GM12878 (cell line): ENCODE data around the gene CHPF2. TPM values are rescaled to one million over a fixed set of nuclear protein-coding genes. Genes with fewer than 3 reads are reported as not detected.

Experiments
- ATAC-seq: fragments of 200-7000 bp; cut with Tn5 transposase; 3 replicates; pipeline ENCODE4 v1.9.1; 2020; ENCODE audit warnings: mild to moderate bottlenecking, moderate library complexity
- BruUV-seq: library from RNA; stranded (reverse); fragments of 400-500 nt; replicated peaks from 2 replicates; lab custom pipeline; 2021; lab: Mats Ljungman, UMichigan
- CTCF ChIA-PET: fragments of 300-600 bp; sonication (Branson Sonifier 250); formaldehyde crosslinking; extraction: SDS; loops from one replicate; lab custom pipeline; 2021; ENCODE audit warnings: inconsistent platforms; lab: Yijun Ruan, JAX
- POLR2A ChIA-PET: fragments of 350-600 bp; formaldehyde crosslinking; extraction: SDS; loops from one replicate; lab custom pipeline; 2021; ENCODE audit warnings: inconsistent platforms; lab: Charles Lee
- RAD21 ChIA-PET: fragments of 300-600 bp; sonication (Branson Sonifier 250); formaldehyde crosslinking; loops from one replicate; lab custom pipeline; 2023; ENCODE audit warnings: antibody characterized with exemption; ENCODE audit not compliant: unreplicated experiment; lab: Charles Lee
- SMC1A ChIA-PET: fragments of 300-600 bp; sonication (Branson Sonifier 250); formaldehyde crosslinking; loops from one replicate; lab custom pipeline; 2023; ENCODE audit not compliant: unreplicated experiment, uncharacterized antibody; lab: Charles Lee
- DNase-seq: peaks from one replicate; pipeline ENCODE4 v3.0.0-alpha.2; 2011; ENCODE audit warnings: low read depth, low spot score
- FAIRE-seq: peaks from 3 replicates; lab custom pipeline; 2011; peaks lifted over from hg19 to GRCh38; lab: Jason Lieb, UNC
- H2AFZ ChIP-seq: 2 replicates; pipeline ENCODE4 v1.6.0; 2011; ENCODE audit warnings: low read depth, low read length, control low read depth; ENCODE audit not compliant: control insufficient read depth
- H3K27ac ChIP-seq: 2 replicates; pipeline ENCODE4 v1.5.1; 2011; ENCODE audit warnings: control low read depth; ENCODE audit not compliant: control insufficient read depth, insufficient read depth
- H3K27me3 ChIP-seq, 2 experiments: replicated peaks in 1 of 2; 2 replicates each; pipeline versions ENCODE4 v1.6.0 to v1.6.1; 2011; ENCODE audit warnings: low read length in 1 of 2; ENCODE audit not compliant: control insufficient read depth in 2 of 2, insufficient read depth in 2 of 2
- H3K36me3 ChIP-seq, 2 experiments: 2 replicates each; pipeline ENCODE4 v1.5.1; 2011; ENCODE audit warnings: low read length in 1 of 2; ENCODE audit not compliant: control insufficient read depth in 2 of 2, insufficient read depth in 2 of 2
- H3K4me1 ChIP-seq: 2 replicates; pipeline ENCODE4 v1.6.1; 2011; ENCODE audit warnings: mild to moderate bottlenecking, low read length, moderate library complexity, mixed read lengths; ENCODE audit not compliant: control insufficient read depth, insufficient read depth
- H3K4me2 ChIP-seq: 2 replicates; pipeline ENCODE4 v1.6.0; 2011; ENCODE audit warnings: control low read depth; ENCODE audit not compliant: control insufficient read depth, insufficient read depth
- H3K4me3 ChIP-seq: fragments of 200-600 bp; sonication (generic); 2 replicates; pipeline ENCODE4 v1.5.1; 2016
- H3K79me2 ChIP-seq: 2 replicates; pipeline ENCODE4 v1.6.0; 2011; ENCODE audit warnings: low read length; ENCODE audit not compliant: control insufficient read depth, insufficient read depth
- H3K9ac ChIP-seq: 2 replicates; pipeline ENCODE4 v1.8.0; 2011; ENCODE audit warnings: low read length, control low read depth, mixed read lengths; ENCODE audit not compliant: control insufficient read depth, insufficient read depth
- H3K9me3 ChIP-seq: replicated peaks from 3 replicates; pipeline ENCODE4 v1.5.1; 2011; ENCODE audit warnings: mild to moderate bottlenecking, low read length; ENCODE audit not compliant: control insufficient read depth, insufficient read depth
- H4K20me1 ChIP-seq: 2 replicates; pipeline ENCODE4 v1.6.0; 2011; ENCODE audit not compliant: control insufficient read depth, insufficient read depth
- BCL11A ChIP-seq: IDR thresholded peaks from 2 replicates; pipeline ENCODE4 v1.6.1; 2011; ENCODE audit warnings: low read depth, low read length
- BRCA1 ChIP-seq: IDR thresholded peaks from 2 replicates; pipeline ENCODE4 v1.6.1; 2011; ENCODE audit warnings: low read depth, low read length, improper control_type of control experiment
- CREM ChIP-seq: IDR thresholded peaks from 2 replicates; pipeline ENCODE4 v1.6.1; 2014; ENCODE audit warnings: antibody characterized with exemption, low read depth
- EED ChIP-seq: sonication (generic); IDR thresholded peaks from 2 replicates; pipeline ENCODE4 v1.6.1; 2016; ENCODE audit warnings: antibody characterized with exemption, low read depth
- HDGF ChIP-seq: fragments of 450-650 bp; IDR thresholded peaks from 2 replicates; pipeline ENCODE4 v1.6.1; 2016; ENCODE audit warnings: antibody characterized with exemption
- PAX5 ChIP-seq: IDR thresholded peaks from 2 replicates; pipeline ENCODE4 v1.6.1; 2011; ENCODE audit warnings: low read depth, low read length, borderline replicate concordance
- PKNOX1 ChIP-seq: fragments of 450-650 bp; IDR thresholded peaks from 2 replicates; pipeline ENCODE4 v1.6.1; 2016; ENCODE audit warnings: mild to moderate bottlenecking
- TBL1XR1 ChIP-seq: IDR thresholded peaks from 2 replicates; pipeline ENCODE4 v1.6.1; 2012; ENCODE audit warnings: low read depth, low read length, improper control_type of control experiment
- ZZZ3 ChIP-seq: IDR thresholded peaks from 2 replicates; pipeline ENCODE4 v1.6.1; 2011; ENCODE audit warnings: low read depth; ENCODE audit not compliant: control insufficient read depth, insufficient read length
- WGBS: methylation state at CpG from one replicate; pipeline ENCODE4 v1.1.6; 2016; ENCODE audit warnings: low lambda C conversion rate; ENCODE audit not compliant: insufficient replicate concordance, insufficient coverage; ENCODE audit errors: missing lambda C conversion rate; 5-methylcytosine and 5-hydroxymethylcytosine counted together
- in situ Hi-C: fragments of 300-500 bp; cut with MboI; formaldehyde crosslinking; loops from 9 replicates; pipeline ENCODE4 v1.14.3; 2018; ENCODE audit warnings: mixed read lengths
- intact Hi-C: fragments of 100-400 bp; cut with micrococcal nuclease; formaldehyde crosslinking; loops from one replicate; pipeline ENCODE4 v1.14.2; 2022; ENCODE audit not compliant: unreplicated experiment
- polyA plus RNA-seq, 11 experiments: library from polyadenylated mRNA; depleted of rRNA in 4 of 11; unstranded in 6 of 11; stranded (reverse) in 5 of 11; fragments of >200 nt; fragmentation: Nextera tagmentation in 4 of 11; fragmentation: Illumina TruSeq in 1 of 11; extraction: Ambion mirVana in 4 of 11; extraction: Trizol in 1 of 11; gene quantifications; 1 replicate in 1 of 11; 2 replicates in 10 of 11; pipeline versions ENCODE4 v1.2.1 to v1.2.3, GENCODE V29; 2011 to 2016; ENCODE audit warnings: inconsistent platforms in 2 of 11, missing spikeins in 2 of 11, low read depth in 1 of 11
- total RNA-seq, 4 experiments: library from RNA; depleted of rRNA in 3 of 4; stranded (reverse); fragments of >200 nt in 3 of 4; fragmentation: Illumina TruSeq in 1 of 4; extraction: Trizol in 1 of 4; gene quantifications; 2 replicates each; pipeline versions ENCODE4 v1.2.1 to v1.2.3, GENCODE V29; 2013 to 2021
- TF ChIP-seq, protein P1 (sequence below): fragments of 450-650 bp; IDR thresholded peaks from 2 replicates; pipeline ENCODE4 v1.6.1; 2016; ENCODE audit warnings: mild to moderate bottlenecking, moderate library complexity, borderline replicate concordance

Gene CHPF2
- total and polyA plus RNA-seq, 10 of the 15 experiments (the other 5 are each of a cell fraction or from before 2014, with no cell fraction given), result 0.23 to 33.1 (median 11.5) TPM

- WGBS, result 36% methylated on average over 10 of the region's 10 CpGs
- CTCF ChIA-PET, result interaction anchor here (0.7 to 1.8 kb wide), 2 partner anchors 17 to 91 kb away, joined by 3 to 6 read pairs; no protein-coding TSS in a partner anchor
These were observed 29.2 kb downstream of the CHPF2 start for GRCh38 chr7:151261529-151261928.

More at GRCh38 chr7:151261529-151261928, 29.2 kb downstream of the CHPF2 start:
- Histone ChIP-seq H3K9ac (no peak overlapping the region), H3K36me3 (no peaks in the 10 kb centered on the region), H3K4me3 (no peak overlapping the region), H3K27ac (no peak overlapping the region), H3K4me2 (no peak overlapping the region), H2AFZ (no peak overlapping the region), H3K27me3 (peaks cover 0 to 7% of the 10 kb centered on the region in 2 experiments; a peak in 3 of 4 replicates), H4K20me1 (no peaks in the 10 kb centered on the region), H3K9me3 (no peaks in the 10 kb centered on the region), H3K4me1 (no peaks in the 10 kb centered on the region), H3K79me2 (no peaks in the 10 kb centered on the region)
- FAIRE-seq (no peak), ATAC-seq (no peak), DNase-seq (no peak)
- in situ Hi-C loops, result no loop called here
- ChIA-PET RAD21 (no interaction called here), POLR2A (no interaction called here), SMC1A (no interaction called here)
- intact Hi-C loops, result no loop called here
- TF ChIP-seq BRCA1, result no peak
- no peak for TF ChIP-seq ZZZ3
- no peak for TF ChIP-seq TBL1XR1
- TF ChIP-seq PAX5, result no peak
- TF ChIP-seq HDGF, result no peak
- TF ChIP-seq PKNOX1, result no peak
- TF ChIP-seq EED, result no peak
- no peak for TF ChIP-seq BCL11A
- TF ChIP-seq CREM, result no peak
- TF ChIP-seq, protein P1, sequence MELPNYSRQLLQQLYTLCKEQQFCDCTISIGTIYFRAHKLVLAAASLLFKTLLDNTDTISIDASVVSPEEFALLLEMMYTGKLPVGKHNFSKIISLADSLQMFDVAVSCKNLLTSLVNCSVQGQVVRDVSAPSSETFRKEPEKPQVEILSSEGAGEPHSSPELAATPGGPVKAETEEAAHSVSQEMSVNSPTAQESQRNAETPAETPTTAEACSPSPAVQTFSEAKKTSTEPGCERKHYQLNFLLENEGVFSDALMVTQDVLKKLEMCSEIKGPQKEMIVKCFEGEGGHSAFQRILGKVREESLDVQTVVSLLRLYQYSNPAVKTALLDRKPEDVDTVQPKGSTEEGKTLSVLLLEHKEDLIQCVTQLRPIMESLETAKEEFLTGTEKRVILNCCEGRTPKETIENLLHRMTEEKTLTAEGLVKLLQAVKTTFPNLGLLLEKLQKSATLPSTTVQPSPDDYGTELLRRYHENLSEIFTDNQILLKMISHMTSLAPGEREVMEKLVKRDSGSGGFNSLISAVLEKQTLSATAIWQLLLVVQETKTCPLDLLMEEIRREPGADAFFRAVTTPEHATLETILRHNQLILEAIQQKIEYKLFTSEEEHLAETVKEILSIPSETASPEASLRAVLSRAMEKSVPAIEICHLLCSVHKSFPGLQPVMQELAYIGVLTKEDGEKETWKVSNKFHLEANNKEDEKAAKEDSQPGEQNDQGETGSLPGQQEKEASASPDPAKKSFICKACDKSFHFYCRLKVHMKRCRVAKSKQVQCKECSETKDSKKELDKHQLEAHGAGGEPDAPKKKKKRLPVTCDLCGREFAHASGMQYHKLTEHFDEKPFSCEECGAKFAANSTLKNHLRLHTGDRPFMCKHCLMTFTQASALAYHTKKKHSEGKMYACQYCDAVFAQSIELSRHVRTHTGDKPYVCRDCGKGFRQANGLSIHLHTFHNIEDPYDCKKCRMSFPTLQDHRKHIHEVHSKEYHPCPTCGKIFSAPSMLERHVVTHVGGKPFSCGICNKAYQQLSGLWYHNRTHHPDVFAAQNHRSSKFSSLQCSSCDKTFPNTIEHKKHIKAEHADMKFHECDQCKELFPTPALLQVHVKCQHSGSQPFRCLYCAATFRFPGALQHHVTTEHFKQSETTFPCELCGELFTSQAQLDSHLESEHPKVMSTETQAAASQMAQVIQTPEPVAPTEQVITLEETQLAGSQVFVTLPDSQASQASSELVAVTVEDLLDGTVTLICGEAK, result no peak
- BruUV-seq, result no TSS peak
